H9 (cell line): ENCODE data around the gene LYRM2. TPM values are rescaled to one million over a fixed set of nuclear protein-coding genes. Genes with fewer than 3 reads are reported as not detected.
A peak's percentile ranks its signal among the peaks of the same experiment; 100 is the strongest.

Experiments used
- DNase-seq: peaks from one replicate; pipeline ENCODE4 v3.0.0-alpha.2; 2017
- H2AFZ ChIP-seq: one replicate; pipeline ENCODE4 v1.6.1; 2013; ENCODE audit warnings: mild to moderate bottlenecking, low read length, control low read depth, moderate library complexity
- H2AK5ac ChIP-seq: 2 replicates; pipeline ENCODE4 v1.6.1; 2013; ENCODE audit warnings: low read length, control low read depth, mixed read lengths; ENCODE audit not compliant: insufficient read length
- H2BK120ac ChIP-seq: one replicate; pipeline ENCODE4 v1.6.1; 2013; ENCODE audit warnings: low read depth, mild to moderate bottlenecking, low read length, control low read depth, inconsistent platforms; ENCODE audit not compliant: poor library complexity, severe bottlenecking
- H2BK12ac ChIP-seq: 2 replicates; pipeline ENCODE4 v1.6.1; 2013; ENCODE audit warnings: low read length, control low read depth, mixed read lengths, low read depth; ENCODE audit not compliant: insufficient read length
- H2BK15ac ChIP-seq: 2 replicates; pipeline ENCODE4 v1.6.1; 2013; ENCODE audit warnings: low read depth, low read length, control low read depth
- H2BK20ac ChIP-seq: one replicate; pipeline ENCODE4 v1.6.1; 2013; ENCODE audit warnings: low read depth, mild to moderate bottlenecking, low read length, control low read depth, inconsistent platforms; ENCODE audit not compliant: poor library complexity, severe bottlenecking
- H2BK5ac ChIP-seq: 2 replicates; pipeline ENCODE4 v1.6.1; 2013; ENCODE audit warnings: low read length, control low read depth, mixed read lengths; ENCODE audit not compliant: insufficient read length
- H3K14ac ChIP-seq: 2 replicates; pipeline ENCODE4 v1.6.1; 2013; ENCODE audit warnings: low read length, control low read depth; ENCODE audit not compliant: insufficient read depth
- H3K18ac ChIP-seq: 2 replicates; pipeline ENCODE4 v1.6.1; 2013; ENCODE audit warnings: low read depth, mild to moderate bottlenecking, mixed read lengths, low read length, control low read depth; ENCODE audit not compliant: insufficient read length
- H3K23ac ChIP-seq: 2 replicates; pipeline ENCODE4 v1.6.1; 2013; ENCODE audit warnings: low read length, control low read depth, mixed read lengths, low read depth; ENCODE audit not compliant: insufficient read length
- H3K23me2 ChIP-seq: 2 replicates; pipeline ENCODE4 v1.6.1; 2013; ENCODE audit warnings: low read depth, mild to moderate bottlenecking, mixed read lengths, low read length, control low read depth; ENCODE audit not compliant: insufficient read length, poor library complexity, severe bottlenecking
- H3K27ac ChIP-seq: 2 replicates; pipeline ENCODE4 v1.5.1; 2013; ENCODE audit warnings: low read length, control low read depth, mixed read lengths, low read depth; ENCODE audit not compliant: insufficient read length
- H3K27me3 ChIP-seq: 2 replicates; pipeline ENCODE4 v1.6.1; 2013; ENCODE audit warnings: low read length, control low read depth, inconsistent platforms; ENCODE audit not compliant: insufficient read depth
- H3K4ac ChIP-seq: 2 replicates; pipeline ENCODE4 v1.6.1; 2013; ENCODE audit warnings: low read depth, mild to moderate bottlenecking, control low read depth, inconsistent platforms, low read length, moderate library complexity
- H3K4me1 ChIP-seq: 2 replicates; pipeline ENCODE4 v1.6.1; 2013; ENCODE audit warnings: low read length, control low read depth, inconsistent platforms; ENCODE audit not compliant: insufficient read depth
- H3K4me2 ChIP-seq: 2 replicates; pipeline ENCODE4 v1.6.1; 2013; ENCODE audit warnings: low read length, control low read depth, mixed read lengths; ENCODE audit not compliant: insufficient read length, insufficient read depth
- H3K56ac ChIP-seq: 2 replicates; pipeline ENCODE4 v1.6.1; 2013; ENCODE audit warnings: low read depth, mild to moderate bottlenecking, mixed read lengths, low read length, control low read depth; ENCODE audit not compliant: insufficient read length
- H3K79me1 ChIP-seq: 2 replicates; pipeline ENCODE4 v1.6.1; 2013; ENCODE audit warnings: low read depth, mild to moderate bottlenecking, moderate library complexity, low read length, control low read depth, inconsistent platforms; ENCODE audit not compliant: insufficient read depth, poor library complexity, severe bottlenecking
- H3K79me2 ChIP-seq: 2 replicates; pipeline ENCODE4 v1.6.1; 2013; ENCODE audit warnings: low read length, control low read depth, inconsistent platforms; ENCODE audit not compliant: insufficient read depth
- H3K9ac ChIP-seq: 2 replicates; pipeline ENCODE4 v1.6.1; 2013; ENCODE audit warnings: low read length, control low read depth, mixed read lengths; ENCODE audit not compliant: insufficient read length; ENCODE audit errors: extremely low read depth
- H3K9me3 ChIP-seq: one replicate; pipeline ENCODE4 v1.6.1; 2013; ENCODE audit warnings: low read depth, low read length, inconsistent platforms; ENCODE audit not compliant: control insufficient read depth
- H3T11ph ChIP-seq: one replicate; pipeline ENCODE4 v1.6.1; 2013; ENCODE audit warnings: mild to moderate bottlenecking, low read length, control low read depth, inconsistent platforms
- H4K20me1 ChIP-seq: one replicate; pipeline ENCODE4 v1.6.1; 2013; ENCODE audit not compliant: control insufficient read depth, insufficient read length, insufficient read depth
- H4K5ac ChIP-seq: 2 replicates; pipeline ENCODE4 v1.6.1; 2013; ENCODE audit warnings: low read depth, mild to moderate bottlenecking, mixed read lengths, low read length, control low read depth; ENCODE audit not compliant: insufficient read length
- H4K8ac ChIP-seq: replicated peaks from 2 replicates; pipeline ENCODE4 v1.6.1; 2013; ENCODE audit warnings: low read length, control low read depth, mixed read lengths, low read depth; ENCODE audit not compliant: insufficient read length
- H4K91ac ChIP-seq: 2 replicates; pipeline ENCODE4 v1.6.1; 2013; ENCODE audit warnings: low read depth, mild to moderate bottlenecking, moderate library complexity, mixed read lengths, low read length, control low read depth; ENCODE audit not compliant: insufficient read length
- H3K27ac Mint-ChIP-seq, 3 experiments: 2 replicates in 2 of 3; 3 replicates in 1 of 3; pipeline ENCODE4 v1.8.0; 2020 to 2021; ENCODE audit warnings: mixed read lengths in 3 of 3, mild to moderate bottlenecking in 1 of 3, moderate library complexity in 1 of 3
- H3K27me3 Mint-ChIP-seq: 2 replicates; pipeline ENCODE4 v1.8.0; 2021; ENCODE audit warnings: low read depth, mild to moderate bottlenecking, moderate library complexity, mixed read lengths
- H3K36me3 Mint-ChIP-seq, 3 experiments: 2 replicates in 2 of 3; 3 replicates in 1 of 3; pipeline ENCODE4 v1.8.0; 2020 to 2021; ENCODE audit warnings: low read depth in 3 of 3, mixed read lengths in 3 of 3; ENCODE audit not compliant: insufficient read depth in 1 of 3
- H3K4me1 Mint-ChIP-seq, 2 experiments: 2 replicates each; pipeline ENCODE4 v1.8.0; 2020; ENCODE audit warnings: mixed read lengths in 2 of 2
- H3K4me3 Mint-ChIP-seq, 2 experiments: 2 replicates in 1 of 2; 3 replicates in 1 of 2; pipeline ENCODE4 v1.8.0; 2020 to 2021; ENCODE audit warnings: mild to moderate bottlenecking in 2 of 2, mixed read lengths in 2 of 2, moderate library complexity in 1 of 2
- H3K9me3 Mint-ChIP-seq, 2 experiments: 2 replicates in 1 of 2; 3 replicates in 1 of 2; pipeline ENCODE4 v1.8.0; 2020; ENCODE audit warnings: mild to moderate bottlenecking in 2 of 2, mixed read lengths in 2 of 2, moderate library complexity in 1 of 2
- CTCF ChIP-seq: fragments of 200-600 bp; sonication (generic); conservative IDR thresholded peaks from 3 replicates; pipeline ENCODE4 v1.8.0; 2021; ENCODE audit warnings: antibody characterized with exemption, mild to moderate bottlenecking
- WGBS: extraction: QIAGEN DNeasy Blood & Tissue Kit; methylation state at CpG from one replicate; pipeline ENCODE4 v1.1.7; 2013; ENCODE audit warnings: missing lambda C conversion rate, low lambda C conversion rate, mixed read lengths; ENCODE audit not compliant: insufficient read length; ENCODE audit errors: extremely low coverage; 5-methylcytosine and 5-hydroxymethylcytosine counted together
- total RNA-seq: library from RNA; stranded (reverse); gene quantifications from 2 replicates; pipeline ENCODE4 v1.2.1, GENCODE V29; 2021

LYRM2 gene
- total RNA-seq, 1 experiment from 2014 or later = 29.8 TPM

DNA sequence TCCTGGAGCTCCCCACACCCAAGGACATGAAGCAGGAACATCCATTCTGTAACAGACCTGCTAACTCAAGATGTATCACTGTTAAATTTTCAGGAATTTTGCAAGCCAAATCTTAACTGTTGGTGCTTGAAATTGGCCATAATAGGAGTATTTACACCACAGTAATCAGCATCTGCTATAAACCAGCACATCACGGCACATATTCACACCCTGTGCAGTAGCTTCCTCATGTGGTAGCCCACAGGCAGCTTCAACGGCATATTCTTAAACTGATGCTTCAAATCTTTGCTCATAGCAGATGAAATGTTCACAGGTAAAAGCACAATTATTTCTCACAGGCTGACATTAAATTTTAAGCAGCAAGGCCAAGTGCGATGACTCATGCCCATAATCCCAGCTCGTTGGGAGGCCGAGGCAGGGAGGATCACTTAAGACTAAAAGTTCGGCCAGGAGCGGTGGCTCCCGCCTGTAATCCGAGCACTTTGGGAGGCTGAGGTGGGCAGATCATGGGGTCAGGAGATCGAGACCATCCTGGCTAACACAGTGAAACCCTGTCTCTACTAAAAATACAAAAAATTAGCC, 43.5 kb upstream of the LYRM2 start:
- peak overlapping the region in 2 of 3 experiments; percentile 81 to 84; a peak in 4 of 7 replicates for H3K27ac Mint-ChIP-seq
- H3K4me1 Mint-ChIP-seq = peaks cover 33 to 34% of the 10 kb centered on the region in 2 experiments
- Histone ChIP-seq H3K23me2 (no peaks in the 10 kb centered on the region), H3K9ac (no peak overlapping the region), H2BK12ac (no peak overlapping the region), H4K91ac (no peak overlapping the region), H2BK5ac (no peak overlapping the region), H4K8ac (no peak overlapping the region), H3K27ac (no peak overlapping the region), H4K20me1 (no peaks in the 10 kb centered on the region), H3T11ph (no peak overlapping the region), H4K5ac (no peak overlapping the region), H3K79me2 (no peaks in the 10 kb centered on the region), H3K18ac (no peak overlapping the region), H3K79me1 (no peaks in the 10 kb centered on the region), H3K23ac (no peak overlapping the region), H3K4me1 (peaks cover 13% of the 10 kb centered on the region), H2AK5ac (no peak overlapping the region), H2BK15ac (no peak overlapping the region), H2BK120ac (no peak overlapping the region), H3K4ac (no peak overlapping the region), H2BK20ac (no peak overlapping the region), H3K27me3 (no peaks in the 10 kb centered on the region), H3K56ac (no peak overlapping the region), H3K4me2 (no peak overlapping the region), H2AFZ (no peak overlapping the region), H3K9me3 (no peaks in the 10 kb centered on the region), H3K14ac (no peak overlapping the region)
- TF ChIP-seq CTCF = no peak
- peaks cover 75 to 93% (median 79%) of the 10 kb centered on the region in 3 experiments for H3K36me3 Mint-ChIP-seq
- no peak for DNase-seq
- H3K4me3 Mint-ChIP-seq = no peak overlapping the region
- no CpG with 5 or more reads among the region's 10 CpGs for WGBS
- no peaks in the 10 kb centered on the region for H3K27me3 Mint-ChIP-seq
- no peaks in the 10 kb centered on the region for H3K9me3 Mint-ChIP-seq
